NCI-H345 treated with DMSO at 0.1 percent for 48 hours (cell line): ENCODE results near the gene CIAPIN1.
A peak's percentile ranks its signal among the peaks of the same experiment; 100 is the strongest.

Source experiments
- DNase-seq: peaks from one replicate; lab custom pipeline; 2025; ENCODE audit not compliant: unreplicated experiment; lab: John Stamatoyannopoulos, UW

CIAPIN1 gene

DNA sequence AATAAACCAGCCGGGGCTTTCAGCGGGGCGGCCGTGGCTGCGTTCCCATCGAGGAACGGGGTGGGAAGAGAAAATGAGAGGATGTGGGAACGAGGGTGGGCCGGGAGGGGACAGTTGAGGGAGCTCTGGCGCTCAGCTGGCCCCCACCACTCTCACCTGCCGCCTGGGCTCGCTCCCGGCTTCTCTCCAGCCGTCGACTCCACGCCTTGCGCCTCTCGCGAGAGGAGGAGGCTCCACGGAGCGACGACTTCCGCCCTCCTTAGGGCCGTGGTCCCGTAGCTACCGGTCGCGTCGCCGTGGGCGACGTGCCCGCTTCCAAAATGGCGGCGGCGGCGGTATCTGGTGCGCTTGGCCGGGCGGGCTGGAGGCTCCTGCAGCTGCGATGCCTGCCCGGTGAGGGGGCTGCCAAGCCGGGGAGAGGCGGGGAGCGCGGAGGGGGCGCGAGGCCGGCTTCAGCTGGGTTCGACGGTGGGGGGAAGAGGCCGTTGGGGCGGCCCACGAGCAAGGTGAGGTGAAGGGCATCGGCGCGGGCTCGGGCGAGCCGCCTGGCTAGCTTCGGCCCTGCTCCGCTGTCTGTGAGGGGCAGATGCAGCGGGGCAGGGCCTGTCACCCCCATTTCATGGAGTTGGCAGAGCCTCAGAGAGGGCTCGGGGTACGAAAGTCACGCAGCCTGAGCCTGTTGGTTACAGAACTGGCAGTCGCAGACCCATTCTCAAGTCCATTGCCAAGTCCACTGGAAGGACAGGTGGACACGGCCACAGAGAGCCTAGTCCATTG, at the start of gene CIAPIN1, which contains the start of gene COQ9:
Gene CIAPIN1, minus strand, starts transcription at position 200 of the 777 bp plus-strand sequence. CDS start 6,457 bp downstream, outside the sequence.
Gene COQ9, plus strand, starts transcription at position 294 of the 777 bp plus-strand sequence. Its CDS starts 27 bp downstream, at position 321.
- peak; percentile 64 for DNase-seq

DNA sequence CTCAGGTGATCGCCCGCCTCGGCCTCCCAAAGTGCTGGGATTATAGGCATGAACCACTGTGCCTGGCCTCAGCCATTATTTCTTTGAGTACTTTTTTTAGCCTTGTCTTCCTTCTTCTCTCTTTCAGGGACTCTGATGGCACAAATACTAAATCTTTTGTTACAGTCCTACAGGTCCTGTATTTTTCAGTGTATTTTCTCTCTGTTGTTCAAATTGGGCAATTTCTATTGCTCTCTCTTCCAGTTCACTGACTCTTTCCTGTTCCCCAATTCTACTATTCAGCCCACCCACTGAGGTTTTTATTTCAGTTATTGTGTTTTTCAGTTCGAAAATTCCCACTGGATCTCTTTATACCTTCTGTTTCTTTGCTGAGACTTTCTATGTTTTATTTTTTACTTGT, 46.6 kb upstream of the CIAPIN1 start:
- DNase-seq = no peak

DNA sequence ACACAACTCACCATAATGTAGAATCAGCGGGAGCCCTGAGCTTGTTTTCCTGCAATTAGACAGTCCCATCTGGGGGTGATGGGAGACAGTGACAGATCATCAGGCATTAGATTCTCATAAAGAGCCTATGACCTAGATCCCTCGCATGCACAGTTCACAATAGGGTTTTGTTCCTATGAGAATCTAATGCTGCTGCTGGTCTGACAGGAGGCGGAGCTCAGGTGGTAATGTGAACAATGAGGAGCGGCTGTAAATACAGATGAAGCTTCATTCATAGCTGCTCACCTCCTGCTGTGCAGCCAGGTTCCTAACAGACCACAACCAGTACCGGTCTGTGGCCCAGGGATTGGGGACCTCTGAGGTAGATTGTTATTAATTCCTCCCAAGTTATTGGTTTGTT, 42.0 kb upstream of the CIAPIN1 start:
- no peak for DNase-seq

DNA sequence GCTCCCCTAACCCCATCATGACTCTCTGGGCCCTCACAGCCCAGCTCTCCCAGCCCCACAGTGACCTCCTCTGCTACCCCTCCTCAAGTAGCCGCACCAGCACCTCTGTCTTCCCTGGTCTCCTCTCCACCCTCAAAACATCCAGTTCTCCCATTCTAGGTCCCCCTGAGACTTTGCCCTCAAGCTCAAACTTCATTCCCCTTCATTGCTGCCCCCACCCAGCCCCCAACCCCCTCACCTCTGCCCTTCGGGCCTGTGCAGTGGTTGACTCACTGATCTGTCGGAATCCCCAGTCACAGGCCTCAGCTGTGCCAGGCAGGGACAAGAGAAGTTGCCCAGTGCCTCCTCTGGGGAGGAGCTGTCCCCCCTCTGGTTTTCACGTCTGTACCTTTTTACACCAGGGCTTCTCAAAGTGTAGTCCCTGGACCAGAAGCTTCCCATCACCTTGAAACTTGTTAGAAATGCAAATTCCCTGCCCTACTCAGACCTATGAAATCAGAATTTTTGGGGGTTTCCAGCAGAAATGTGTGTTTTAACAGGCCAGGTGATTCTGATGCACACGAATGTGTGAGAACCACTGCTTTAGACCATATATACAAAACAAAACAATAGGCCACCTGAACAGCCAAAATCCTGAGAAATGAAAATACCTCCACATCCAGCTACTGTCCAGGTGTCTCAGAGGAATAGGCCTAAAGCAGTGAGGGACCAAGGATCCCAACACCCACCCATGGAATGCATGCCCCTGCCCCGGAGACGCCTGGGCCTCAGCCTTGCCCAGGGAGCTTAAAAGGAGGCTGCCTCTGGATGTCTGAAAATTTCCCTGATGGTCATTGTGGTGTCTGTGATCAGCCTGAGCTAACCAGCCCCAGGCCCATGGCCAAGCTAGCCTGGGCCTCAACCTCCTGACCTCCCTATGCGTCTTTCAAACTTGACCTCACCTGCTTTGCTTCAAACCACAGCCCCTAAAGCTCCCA, 40.0 kb upstream of the CIAPIN1 start:
- no peak for DNase-seq

DNA sequence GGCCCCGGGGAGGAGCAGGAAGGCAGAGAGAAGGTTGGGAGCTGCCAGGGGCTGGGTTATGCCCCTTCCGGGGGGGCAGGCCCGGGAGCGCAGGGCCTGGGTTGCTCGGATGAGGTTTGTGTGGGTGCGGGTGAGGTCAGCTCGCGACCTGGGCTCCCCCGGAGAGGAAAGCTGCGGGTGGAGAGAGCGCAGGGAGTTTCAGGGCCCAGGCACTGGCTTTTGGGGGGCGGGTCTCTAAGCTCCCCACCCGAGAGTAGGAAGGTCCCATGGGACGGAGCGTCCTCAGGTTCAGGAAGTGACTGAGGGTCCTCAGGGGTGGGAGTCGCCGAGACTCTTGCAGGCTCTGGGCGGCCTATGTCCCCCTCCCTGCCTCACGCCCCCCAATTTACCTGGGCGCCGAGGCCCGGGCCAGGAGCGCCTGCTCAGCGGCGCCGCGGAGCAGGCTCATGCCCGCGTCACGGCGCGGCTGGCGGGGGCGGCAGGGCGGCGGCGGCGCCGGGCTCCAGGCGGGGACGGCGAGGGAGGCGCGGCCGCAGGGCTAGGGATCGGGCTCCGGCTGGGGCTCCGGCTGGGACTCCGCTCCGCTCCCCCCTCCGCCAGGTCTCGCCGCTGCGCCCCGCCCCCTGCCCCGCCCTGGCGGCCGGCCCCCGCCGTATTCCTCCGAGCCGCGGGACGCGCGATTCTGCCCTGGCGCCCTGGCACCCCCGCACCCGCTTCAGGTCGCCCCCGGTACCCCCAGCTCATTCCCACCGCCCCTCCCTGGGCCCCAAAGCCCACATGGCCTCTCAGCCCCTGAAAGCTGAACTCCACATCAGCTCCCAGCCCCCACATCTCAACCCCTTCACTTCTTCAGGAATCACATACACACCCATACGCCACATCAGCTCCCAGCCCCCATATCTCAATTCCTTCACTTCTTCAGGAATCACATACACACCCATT, 39.0 kb upstream of the CIAPIN1 start, which contains the start of gene DOK4:
Gene DOK4, minus strand, starts transcription at position 578 of the 942 bp plus-strand sequence. CDS start 6,986 bp downstream, outside the sequence.
- peak; percentile 5 for DNase-seq

DNA sequence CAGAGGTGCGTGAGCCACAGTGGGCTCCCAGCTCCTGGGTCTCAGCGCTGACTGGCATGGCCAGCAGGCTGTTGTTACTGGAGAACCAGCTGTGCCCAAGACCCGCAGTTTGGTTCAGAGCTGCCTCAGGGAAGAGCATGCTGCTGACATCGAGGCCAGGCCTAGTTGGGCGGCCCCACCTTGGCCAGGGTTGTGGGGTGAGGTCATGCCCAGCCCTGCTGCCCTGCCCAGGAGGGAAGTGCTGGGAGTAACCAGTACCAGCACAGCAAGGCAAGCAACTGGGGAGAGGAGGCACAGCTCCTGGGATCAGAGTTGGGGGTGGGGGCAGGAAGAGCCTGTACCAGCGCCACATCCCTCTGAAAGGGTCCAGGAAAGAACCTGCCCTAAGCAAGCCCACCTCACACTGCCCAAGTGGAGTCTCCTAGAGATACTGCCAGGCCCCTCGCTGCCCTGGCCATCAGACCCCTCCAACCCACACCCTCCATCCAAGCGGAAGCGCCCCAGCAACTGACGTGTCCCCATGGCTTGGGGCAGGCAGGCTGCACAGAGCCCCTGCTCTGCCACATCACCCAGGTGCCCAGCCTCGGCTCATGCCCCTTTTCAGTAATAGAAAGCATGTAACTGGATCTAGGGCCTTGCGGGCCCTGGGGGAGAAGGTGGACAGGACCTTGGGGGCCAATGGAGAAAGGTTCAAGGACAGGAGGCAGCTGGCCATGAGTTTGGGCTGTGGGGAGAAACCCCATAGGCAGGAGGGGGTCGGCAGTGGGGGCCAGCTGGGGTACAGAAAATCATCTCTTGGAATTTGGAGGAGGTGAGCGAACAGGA, 38.1 kb upstream of the CIAPIN1 start:
- no peak for DNase-seq

DNA sequence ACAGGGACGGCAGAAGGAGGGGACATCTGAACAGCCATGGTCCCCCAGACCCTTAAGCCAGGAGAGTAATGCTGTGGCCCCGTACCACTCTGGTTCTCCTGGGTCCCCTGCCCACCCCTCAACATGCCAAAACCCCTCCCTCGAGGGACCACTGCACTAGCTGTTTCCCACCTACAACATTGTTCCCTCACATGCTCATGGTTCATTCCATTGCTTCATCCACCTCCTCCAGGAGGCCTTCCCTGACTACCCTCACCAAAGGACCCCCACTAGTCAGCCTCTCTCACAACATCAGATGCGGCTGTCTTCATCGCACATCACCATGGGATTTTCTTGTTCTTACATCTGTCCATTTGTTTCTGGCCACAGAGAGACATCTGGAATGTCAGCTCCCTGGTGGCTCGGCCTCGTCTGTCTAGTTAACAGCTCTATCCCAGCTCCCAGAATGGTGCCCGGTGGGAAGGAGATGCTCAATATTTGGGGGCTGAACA, 37.4 kb upstream of the CIAPIN1 start:
- DNase-seq = no peak

DNA sequence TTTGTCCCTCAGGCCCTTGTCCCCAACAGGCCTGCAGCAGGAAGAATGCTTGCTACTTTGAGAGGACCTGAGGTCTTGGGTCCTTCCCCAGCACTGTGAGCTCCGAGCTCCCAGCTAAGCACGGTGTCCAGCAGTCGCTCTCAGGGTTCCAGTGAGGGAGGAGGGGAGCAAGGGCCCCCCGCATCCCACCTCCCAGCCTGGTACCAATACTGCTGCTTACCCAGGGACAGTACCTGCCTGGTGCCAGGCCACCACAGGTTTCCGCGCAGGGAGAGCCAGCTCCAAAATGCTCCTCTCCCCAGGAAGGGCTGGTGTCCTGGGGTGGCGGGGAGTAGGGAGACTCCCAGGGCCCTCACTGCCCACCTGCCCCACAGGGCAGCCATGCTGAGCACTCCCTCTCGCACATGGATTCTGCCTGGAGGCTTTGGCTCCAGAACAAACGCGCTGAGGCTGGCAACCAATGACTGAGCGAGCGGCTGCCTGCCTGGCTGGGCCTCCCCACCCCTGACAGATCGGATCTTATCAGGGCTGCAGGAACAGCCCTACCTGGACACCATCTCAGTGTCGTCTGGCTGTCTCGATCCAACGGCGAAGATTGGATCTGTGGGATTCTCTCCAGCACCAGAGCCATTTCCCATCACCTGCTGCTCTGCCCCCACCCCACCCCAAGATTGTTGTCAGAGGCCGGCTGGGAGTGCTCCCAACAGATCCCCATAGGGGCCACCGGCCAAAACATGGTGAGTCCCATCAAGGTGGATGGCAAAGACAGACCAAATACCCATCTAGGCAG, 36.7 kb upstream of the CIAPIN1 start:
- DNase-seq = no peak

DNA sequence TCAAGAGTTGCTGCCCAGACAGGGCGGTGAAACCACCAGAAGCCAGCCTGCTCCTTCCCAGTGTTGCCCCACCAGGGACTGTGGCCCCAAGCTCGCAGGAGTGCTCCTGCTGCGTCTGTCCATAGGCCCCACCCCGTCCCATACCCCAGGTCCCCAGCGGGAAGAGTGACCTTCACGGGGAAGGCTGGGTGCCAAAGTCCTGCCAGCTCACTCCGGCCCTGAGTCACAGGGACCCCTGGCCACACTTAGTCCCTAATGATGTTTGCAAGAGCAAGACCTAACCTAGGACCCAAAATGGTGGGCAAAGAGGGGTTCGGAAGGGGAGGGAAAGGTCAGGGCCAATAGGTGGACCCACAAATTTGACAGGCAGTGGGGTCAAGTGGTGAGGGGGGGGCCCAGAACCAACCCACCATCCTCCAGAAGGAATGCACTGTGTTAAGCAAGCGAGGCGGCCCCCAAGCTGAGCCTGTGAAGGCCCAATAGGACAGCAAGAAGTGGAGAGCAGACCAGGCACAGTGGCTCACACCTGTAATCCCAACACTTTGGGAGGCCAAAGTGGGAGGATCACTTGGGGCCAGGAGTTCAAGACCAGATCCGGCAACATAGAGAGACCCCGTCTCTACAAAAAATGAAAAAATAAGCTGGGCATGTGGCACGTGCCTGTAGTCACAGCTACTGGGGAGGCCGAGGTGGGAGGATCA, 35.8 kb upstream of the CIAPIN1 start:
- no peak for DNase-seq

DNA sequence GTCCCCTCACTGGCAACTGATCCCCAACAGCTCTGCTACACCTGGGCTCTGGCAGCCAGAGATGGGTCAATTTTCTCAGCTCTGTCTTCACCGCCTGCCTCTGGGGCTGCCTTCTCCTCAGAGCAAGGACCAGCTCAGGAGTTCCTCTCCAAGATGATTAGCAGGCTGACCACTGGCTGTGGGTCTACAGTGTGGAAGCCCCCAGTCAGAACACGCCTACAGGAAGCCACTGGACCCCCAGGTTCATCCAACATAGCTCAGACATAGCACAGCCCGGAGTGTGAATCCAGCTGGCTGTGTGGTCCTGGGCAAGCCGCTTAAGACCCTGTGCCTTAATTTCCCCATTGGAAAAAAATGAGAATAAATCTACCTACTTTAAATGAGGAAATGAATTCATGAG, 34.2 kb upstream of the CIAPIN1 start:
- DNase-seq = no peak

DNA sequence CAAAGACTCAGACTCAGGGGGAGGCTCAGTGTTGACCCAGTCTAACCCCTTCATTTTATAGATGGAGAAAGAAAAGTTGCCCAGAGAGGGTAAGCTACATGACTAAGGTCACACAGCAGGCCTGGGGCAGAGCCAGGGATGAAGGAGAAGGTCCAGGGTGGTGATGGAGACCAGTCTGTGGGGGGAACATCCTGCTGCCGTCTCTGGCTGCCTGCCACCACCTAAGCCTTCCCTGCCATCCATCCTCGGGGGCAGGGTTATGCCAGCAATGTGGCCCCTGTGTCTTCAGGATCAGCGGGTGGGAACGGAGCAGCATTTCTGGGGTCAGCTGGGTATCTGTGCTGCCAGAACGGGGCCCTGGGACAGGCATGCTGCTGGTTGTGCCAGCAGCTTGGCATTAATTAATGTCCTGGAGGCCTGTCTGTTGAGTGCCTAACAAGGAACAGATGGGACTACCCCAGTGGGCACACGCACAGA, 33.6 kb upstream of the CIAPIN1 start:
- no peak for DNase-seq

DNA sequence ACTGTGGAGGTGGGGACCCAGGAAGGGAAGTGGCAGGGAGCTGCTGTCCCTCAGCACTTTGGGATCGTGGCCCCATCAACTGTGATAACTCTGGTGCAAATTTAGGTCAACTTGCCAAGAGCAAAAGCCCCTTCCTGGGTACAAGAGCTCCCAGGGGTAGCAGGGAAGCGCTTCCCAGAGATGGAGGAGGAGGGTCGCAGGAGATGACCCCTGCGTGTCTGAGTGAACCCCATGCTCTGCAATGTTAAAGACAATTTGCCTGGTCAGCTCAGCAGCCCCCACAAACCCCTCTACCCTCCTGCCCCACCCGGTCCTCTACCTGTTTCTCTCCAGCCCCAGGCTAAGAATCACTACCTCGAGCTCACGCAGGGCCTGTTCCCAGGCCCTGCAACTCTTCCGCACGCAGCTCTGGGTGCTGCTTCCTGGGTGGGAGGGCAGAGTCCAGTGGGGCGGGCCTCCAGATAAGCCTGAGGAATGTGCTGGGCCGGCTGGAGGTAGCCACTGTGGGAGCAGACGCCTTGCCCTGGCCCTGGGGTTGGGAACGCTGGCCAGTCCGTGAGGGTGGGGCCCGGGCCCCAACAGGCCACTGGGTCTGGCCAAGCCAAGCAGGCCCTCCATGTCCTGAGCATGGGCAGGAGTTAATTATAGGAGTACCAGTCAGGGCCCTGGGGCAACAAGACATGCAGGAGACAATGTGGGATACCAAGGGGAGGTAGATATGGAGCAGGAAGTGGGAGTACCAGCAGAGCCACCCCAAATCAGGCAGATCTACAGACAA, 33.0 kb upstream of the CIAPIN1 start:
- no peak for DNase-seq

DNA sequence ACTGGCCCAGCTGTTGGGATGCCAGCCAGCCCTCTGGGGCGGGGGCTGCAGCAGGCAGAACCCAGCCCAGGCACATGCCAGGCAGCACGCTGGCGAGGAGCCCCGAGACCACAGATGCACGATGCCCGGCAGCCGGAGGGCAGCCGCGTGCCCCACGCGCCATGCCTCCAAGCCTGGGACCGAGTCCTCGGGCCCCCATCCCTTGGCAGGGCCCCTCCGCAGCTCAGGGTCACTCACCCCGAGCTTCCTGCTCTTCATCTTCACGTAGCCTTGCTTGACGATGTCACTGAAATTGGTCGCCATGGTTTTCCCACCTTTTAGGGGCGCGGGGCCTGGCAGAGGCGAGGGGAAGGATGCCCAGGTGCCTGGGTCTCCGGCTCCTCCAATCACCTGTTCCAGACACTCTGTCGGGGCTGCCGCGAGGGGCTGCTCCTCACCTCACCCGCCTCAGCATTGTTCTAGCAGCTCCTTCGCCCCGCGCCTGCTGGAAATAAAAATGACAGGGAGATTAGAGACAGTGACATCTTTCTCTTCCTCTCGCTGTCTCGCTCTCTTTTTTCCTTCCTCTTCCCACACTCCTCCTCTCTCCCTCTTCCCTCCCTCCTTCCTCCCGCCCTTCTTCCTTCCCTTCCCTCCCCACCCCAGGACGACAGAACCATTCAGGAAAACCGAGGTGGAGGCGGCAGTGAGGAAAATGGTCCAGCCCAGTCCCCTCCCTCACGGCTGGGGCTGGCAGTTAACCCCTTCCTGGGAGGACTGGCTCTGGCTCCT, 32.2 kb upstream of the CIAPIN1 start:
- no peak for DNase-seq

DNA sequence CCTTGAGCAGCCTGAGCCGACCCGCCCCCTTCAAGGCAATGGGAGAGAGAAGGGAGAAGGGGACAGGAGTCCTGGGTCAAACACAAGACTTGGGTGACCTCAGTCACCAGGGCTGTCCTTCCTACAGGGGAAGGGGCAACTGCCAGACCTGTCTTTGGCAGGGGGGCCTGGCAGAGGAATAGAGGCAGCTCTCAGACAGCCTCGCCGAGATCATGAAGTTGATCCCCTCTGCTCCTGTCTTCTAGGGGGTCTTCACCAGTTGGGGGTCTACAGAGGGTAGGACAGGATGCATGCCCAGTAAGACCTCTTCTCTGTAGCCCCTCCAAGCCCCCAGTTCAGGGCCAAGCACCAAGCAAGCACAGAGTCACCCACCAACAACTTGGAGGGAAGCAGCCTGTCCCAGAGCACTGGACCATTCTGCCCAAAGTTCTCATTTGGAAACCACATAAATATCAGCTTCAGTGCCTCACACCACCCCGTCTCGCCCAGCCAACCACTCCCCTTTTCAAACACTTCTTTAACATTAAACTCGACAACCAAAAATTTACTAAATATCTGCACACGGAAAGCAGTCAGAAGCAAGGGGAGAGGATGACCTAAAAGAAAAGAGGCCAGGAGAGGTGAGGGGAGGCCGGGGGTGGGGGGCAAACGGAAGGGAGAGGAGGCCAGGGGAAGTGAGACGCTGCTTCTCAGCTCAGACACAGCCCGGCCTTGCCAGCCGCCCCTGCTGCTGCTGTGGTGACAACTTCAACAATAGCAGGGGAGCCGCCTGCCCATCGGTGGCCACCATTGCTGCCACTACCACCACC, 31.4 kb upstream of the CIAPIN1 start:
- no peak for DNase-seq

DNA sequence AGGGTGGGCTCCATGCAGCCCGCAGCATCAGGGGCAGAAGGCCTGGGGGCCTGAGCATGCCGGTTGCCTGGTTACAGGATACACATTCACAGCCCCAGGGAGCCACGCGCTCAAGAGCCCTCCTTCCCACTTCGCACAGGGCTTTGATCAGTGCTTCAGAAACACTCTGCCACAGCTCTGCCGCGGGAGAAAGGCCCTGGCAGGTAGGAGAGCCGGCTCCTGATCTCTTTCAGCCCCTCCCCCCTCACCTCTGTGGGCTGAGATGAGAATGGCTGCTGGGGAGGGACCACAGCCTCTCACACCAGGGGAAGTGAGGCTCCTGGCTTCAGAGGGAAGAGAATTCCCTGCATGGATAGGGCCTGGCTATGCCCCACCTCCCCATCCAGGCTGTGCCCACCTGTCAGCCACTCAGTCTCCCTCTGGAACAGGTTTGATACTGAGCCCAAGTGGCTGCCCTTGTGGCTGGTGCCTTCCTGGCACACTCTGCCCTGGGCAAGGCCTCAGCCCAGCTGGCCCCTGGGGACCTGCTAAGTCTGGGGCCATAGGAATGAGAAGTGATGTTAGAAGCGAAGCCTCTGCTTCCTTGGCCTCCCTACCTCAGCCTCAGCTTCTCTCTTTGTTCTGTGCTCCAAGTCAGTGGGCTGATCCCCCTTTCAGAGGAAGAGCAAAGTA, 30.5 kb upstream of the CIAPIN1 start:
- peak; percentile 32 for DNase-seq
